Tibial artery (tissue), 4 donors: ENCODE measurements around the gene ATP2A2.
A peak's percentile ranks its signal among the peaks of the same experiment; 100 is the strongest.
"Not testable (repeated sequence)": the region's sequence is repeated elsewhere in the genome, so short reads cannot be mapped to it uniquely, and the experiment has no call there.

Source experiments
- DNase-seq, 2 donors: peaks; one replicate each; pipeline ENCODE4 v3.0.0-alpha.2; 2019
- H3K27ac ChIP-seq, 2 donors: fragments of 200-600 bp; sonication (generic) in 1 of 2; 1 replicate in 1 of 2; 2 replicates in 1 of 2; pipeline ENCODE4 v1.5.1; 2018 to 2019; ENCODE audit warnings: mild to moderate bottlenecking in 1 of 2
- H3K27me3 ChIP-seq, 2 donors: fragments of 200-600 bp; sonication (generic) in 1 of 2; one replicate each; pipeline versions ENCODE4 v1.5.1 to v1.6.0; 2016 to 2019
- H3K36me3 ChIP-seq, 3 donors: fragments of 200-600 bp; sonication (generic) in 2 of 3; one replicate each; pipeline ENCODE4 v1.5.1; 2016 to 2019; ENCODE audit warnings: mild to moderate bottlenecking in 2 of 3
- H3K4me1 ChIP-seq, 4 donors: fragments of 200-600 bp; sonication (generic) in 2 of 4; 1 replicate in 3 of 4; 2 replicates in 1 of 4; pipeline ENCODE4 v1.5.1; 2016 to 2019
- H3K4me3 ChIP-seq, 2 donors: fragments of 200-600 bp; sonication (generic) in 1 of 2; 1 replicate in 1 of 2; 2 replicates in 1 of 2; pipeline ENCODE4 v1.5.1; 2018 to 2019; ENCODE audit warnings: mild to moderate bottlenecking in 2 of 2
- H3K9me3 ChIP-seq, 3 donors: fragments of 200-600 bp; sonication (generic) in 1 of 3; one replicate each; pipeline ENCODE4 v1.5.1; 2016 to 2019
- CTCF ChIP-seq, 2 experiments: fragments of 200-600 bp in 1 of 2; fragments of 450-650 bp in 1 of 2; IDR thresholded peaks; one replicate each; pipeline ENCODE4 v1.5.1; 2017 to 2019; ENCODE audit warnings: antibody characterized with exemption in 2 of 2, mild to moderate bottlenecking in 1 of 2, moderate library complexity in 1 of 2
- intact Hi-C: fragments of 100-400 bp; cut with DNase I; formaldehyde crosslinking; loops from one replicate; pipeline ENCODE4 v1.15.0; 2023; ENCODE audit warnings: low total_unique reads

The ATP2A2 gene

GRCh38 chr12:110373025-110373424 is 92.0 kb downstream of the ATP2A2 start:
- peak overlapping the region; percentile 71 to 76 for H3K27ac ChIP-seq
- H3K4me3 ChIP-seq, result no peak overlapping the region
- H3K4me1 ChIP-seq, result peaks cover 4 to 59% (median 45%) of the 10 kb centered on the region in 4 donors
- TF ChIP-seq CTCF (IDR thresholded peaks at IDR 0.05), result no peak
- intact Hi-C loops, result no loop called here
- peaks cover 5 to 58% (median 49%) of the 10 kb centered on the region in 3 donors for H3K36me3 ChIP-seq
- no peaks in the 10 kb centered on the region for H3K9me3 ChIP-seq
- H3K27me3 ChIP-seq, result no peaks in the 10 kb centered on the region
- DNase-seq, result no peak

- Histone ChIP-seq H3K4me1 (peaks cover 4 to 61% (median 46%) of the 10 kb centered on the region in 4 donors), H3K9me3 (no peaks in the 10 kb centered on the region), H3K4me3 (no peak overlapping the region), H3K27ac (peak overlapping the region; percentile 71 to 76), H3K27me3 (no peaks in the 10 kb centered on the region), H3K36me3 (peaks cover 5 to 62% (median 53%) of the 10 kb centered on the region in 3 donors)
- no peak for DNase-seq
- no peak for TF ChIP-seq CTCF (IDR thresholded peaks at IDR 0.05)
- intact Hi-C loops, result no loop called here
Observed at GRCh38 chr12:110373425-110373824, 92.4 kb downstream of the ATP2A2 start.

GRCh38 chr12:110373962-110374611 is 93.0 kb downstream of the ATP2A2 start:
- H3K27ac ChIP-seq, result peak overlapping the region; percentile 71 to 76
- TF ChIP-seq CTCF (IDR thresholded peaks at IDR 0.05), result no peak
- no peaks in the 10 kb centered on the region for H3K9me3 ChIP-seq
- no peaks in the 10 kb centered on the region for H3K27me3 ChIP-seq
- intact Hi-C loops, result no loop called here
- peaks cover 5 to 65% (median 53%) of the 10 kb centered on the region in 3 donors for H3K36me3 ChIP-seq
- DNase-seq, result no peak
- H3K4me1 ChIP-seq, result peaks cover 4 to 61% (median 49%) of the 10 kb centered on the region in 4 donors
- H3K4me3 ChIP-seq, result no peak overlapping the region

GRCh38 chr12:110378131-110378790 is 97.2 kb downstream of the ATP2A2 start:
- DNase-seq, H3K4me3 ChIP-seq, intact Hi-C loops, H3K27me3 ChIP-seq, H3K9me3 ChIP-seq: not testable (repeated sequence)
- H3K27ac ChIP-seq, result peak overlapping the region; percentile 77 to 79
- peaks cover 16 to 85% (median 70%) of the 10 kb centered on the region in 3 donors for H3K36me3 ChIP-seq
- H3K4me1 ChIP-seq, result peaks cover 0 to 41% (median 28%) of the 10 kb centered on the region in 4 donors

- Histone ChIP-seq H3K27ac (peak overlapping the region; percentile 77 to 79), H3K9me3 (no peaks in the 10 kb centered on the region), H3K27me3 (no peaks in the 10 kb centered on the region), H3K36me3 (peaks cover 16 to 85% (median 61%) of the 10 kb centered on the region in 3 donors), H3K4me1 (peaks cover 0 to 32% (median 20%) of the 10 kb centered on the region in 4 donors), H3K4me3 (no peak overlapping the region)
- no peak for TF ChIP-seq CTCF (IDR thresholded peaks at IDR 0.05)
- DNase-seq, result no peak
- intact Hi-C loops, result no loop called here
Observed at GRCh38 chr12:110379197-110379596, 98.2 kb downstream of the ATP2A2 start.

- Histone ChIP-seq H3K27ac (peak overlapping the region; percentile 77 to 79), H3K9me3 (no peaks in the 10 kb centered on the region), H3K36me3 (peaks cover 16 to 89% (median 57%) of the 10 kb centered on the region in 3 donors), H3K4me1 (peaks cover 0 to 27% (median 20%) of the 10 kb centered on the region in 4 donors), H3K4me3 (no peak overlapping the region), H3K27me3 (no peaks in the 10 kb centered on the region)
- TF ChIP-seq CTCF (IDR thresholded peaks at IDR 0.05), result no peak
- DNase-seq, result no peak
- intact Hi-C loops, result no loop called here
Observed at GRCh38 chr12:110379631-110380030, 98.6 kb downstream of the ATP2A2 start.
